HG03432 (cell line): ENCODE measurements around the gene PTAR1.

Experiments
- ATAC-seq: cut with Tn5 transposase; IDR thresholded peaks from one replicate; pipeline ENCODE4 v1.9.1; 2021; ENCODE audit warnings: mild to moderate bottlenecking, moderate library complexity; ENCODE audit not compliant: unreplicated experiment

PTAR1 gene

GRCh38 chr9:69753830-69754229 is 6.0 kb downstream of the PTAR1 start:
- no peak for ATAC-seq

GRCh38 chr9:69750085-69750484 is 9.7 kb downstream of the PTAR1 start:
- no peak for ATAC-seq

GRCh38 chr9:69748304-69748703 is 11.5 kb downstream of the PTAR1 start:
- ATAC-seq = no peak

GRCh38 chr9:69746859-69747560 is 12.8 kb downstream of the PTAR1 start:
- no peak for ATAC-seq

GRCh38 chr9:69745716-69746437 is 13.9 kb downstream of the PTAR1 start:
- ATAC-seq = no peak

GRCh38 chr9:69744688-69745380 is 15.0 kb downstream of the PTAR1 start:
- ATAC-seq = no peak

- ATAC-seq = peak; percentile 62
Observed at GRCh38 chr9:69743930-69744329, 15.9 kb downstream of the PTAR1 start.

- ATAC-seq = no peak
Observed at GRCh38 chr9:69740872-69741505, 18.8 kb downstream of the PTAR1 start.

- no peak for ATAC-seq
Observed at GRCh38 chr9:69731348-69731747, 28.5 kb downstream of the PTAR1 start.

- ATAC-seq = no peak
Observed at GRCh38 chr9:69719983-69720382, 39.8 kb downstream of the PTAR1 start.

- no peak for ATAC-seq
Observed at GRCh38 chr9:69719367-69719766, 40.4 kb downstream of the PTAR1 start.

GRCh38 chr9:69718218-69718617 is 41.6 kb downstream of the PTAR1 start:
- no peak for ATAC-seq

- no peak for ATAC-seq
Observed at GRCh38 chr9:69715825-69716224, 44.0 kb downstream of the PTAR1 start.

- ATAC-seq = no peak
Observed at GRCh38 chr9:69715096-69715495, 44.7 kb downstream of the PTAR1 start.

GRCh38 chr9:69697475-69697874 is 62.3 kb downstream of the PTAR1 start:
- no peak for ATAC-seq

- ATAC-seq = no peak
Observed at GRCh38 chr9:69696802-69697201, 63.0 kb downstream of the PTAR1 start.

- ATAC-seq = no peak
Observed at GRCh38 chr9:69689991-69690538, 69.7 kb downstream of the PTAR1 start.

GRCh38 chr9:69683927-69684326 is 75.9 kb downstream of the PTAR1 start:
- no peak for ATAC-seq

GRCh38 chr9:69678843-69679538 is 80.8 kb downstream of the PTAR1 start:
- no peak for ATAC-seq

- ATAC-seq = no peak
Observed at GRCh38 chr9:69677931-69678330, 81.9 kb downstream of the PTAR1 start.

- no peak for ATAC-seq
Observed at GRCh38 chr9:69675563-69675962, 84.2 kb downstream of the PTAR1 start.
